Stimulated activated CD8-positive, alpha-beta memory T cell treated with anti-CD3 and anti-CD28 coated beads, Interleukin-2, amount 100 ng/mL, for 48 hours (primary cell): ENCODE results near the gene OR52E8.

ENCODE experiments used
- DNase-seq, 2 donors: peaks; one replicate each; pipeline ENCODE4 v3.0.0-alpha.2; 2020; ENCODE audit warnings: low read depth in 2 of 2

OR52E8 gene

DNA sequence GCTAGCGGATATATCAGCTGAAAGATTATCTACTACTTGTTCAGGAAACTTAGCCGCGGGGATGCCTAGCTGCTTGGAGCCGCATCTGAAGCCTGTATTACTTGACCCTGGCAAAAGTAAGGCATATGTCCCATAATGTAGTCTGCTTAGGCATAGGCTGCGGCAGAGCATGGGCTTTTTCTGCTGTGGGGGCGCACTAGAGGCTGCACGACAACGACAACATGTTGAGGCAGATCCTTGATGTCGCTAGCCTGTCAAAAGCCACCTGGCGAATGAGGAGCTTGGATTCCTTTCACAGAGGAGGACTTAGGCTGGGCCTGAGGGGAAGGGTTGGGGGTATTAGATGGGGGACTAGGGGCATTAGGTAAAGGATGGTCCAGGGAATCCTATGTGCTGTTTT lies 49.9 kb downstream of the OR52E8 start:
- DNase-seq: no peak
